ENCODE results near the gene BPIFA2.

BPIFA2 gene

GRCh38 chr20:33127422-33128097 is 40.4 kb upstream of the BPIFA2 start:
- no peak for DNase-seq
- WGBS (ENCODE audit: insufficient coverage) = 100% methylated on average over 2 of the region's 4 CpGs
- no peak overlapping the region for H3K27ac ChIP-seq (ENCODE audit: insufficient read depth in 1 of 2, low read depth in 1 of 2, low read length in 2 of 2, poor library complexity in 1 of 2, severe bottlenecking in 2 of 2)
- ChIA-PET POLR2A (no interaction called here), CTCF (no interaction called here)
- no peaks in the 10 kb centered on the region for H3K36me3 ChIP-seq (ENCODE audit: control insufficient read depth in 4 of 4, insufficient read depth in 4 of 4, low read length in 3 of 4)
- H3K27me3 ChIP-seq (replicated peaks in 2 of 5; ENCODE audit: control insufficient read depth in 4 of 5, insufficient read depth in 5 of 5, low read length in 4 of 5) = peaks cover 0 to 14% (median 6%) of the 10 kb centered on the region in 5 experiments
- H3K4me3 ChIP-seq (ENCODE audit: control insufficient read depth in 1 of 7, extremely low read depth in 1 of 7, insufficient read depth in 4 of 7, low read depth in 2 of 7, low read length in 6 of 7) = no peak overlapping the region
- no peaks in the 10 kb centered on the region for H3K4me1 ChIP-seq (ENCODE audit: control extremely low read depth in 1 of 4, control insufficient read depth in 4 of 4, insufficient read depth in 4 of 4, low read length in 3 of 4)
- H3K9me3 ChIP-seq (ENCODE audit: control extremely low read depth in 1 of 5, control insufficient read depth in 4 of 5, insufficient read depth in 2 of 5, low read depth in 1 of 5, low read length in 4 of 5) = no peaks in the 10 kb centered on the region

- DNase-seq = no peak
- POLR2A ChIA-PET = no interaction called here
These were observed 37.3 kb upstream of the BPIFA2 start for GRCh38 chr20:33130568-33131061.

GRCh38 chr20:33131949-33132473 is 35.9 kb upstream of the BPIFA2 start:
- Histone ChIP-seq H3K9me3 (ENCODE audit: control extremely low read depth in 1 of 5, control insufficient read depth in 4 of 5, insufficient read depth in 2 of 5, low read depth in 1 of 5, low read length in 4 of 5) (no peaks in the 10 kb centered on the region), H3K4me3 (ENCODE audit: control insufficient read depth in 1 of 7, extremely low read depth in 1 of 7, insufficient read depth in 4 of 7, low read depth in 2 of 7, low read length in 6 of 7) (no peak overlapping the region), H3K27me3 (replicated peaks in 2 of 5; ENCODE audit: control insufficient read depth in 4 of 5, insufficient read depth in 5 of 5, low read length in 4 of 5) (peaks cover 0 to 7% (median 7%) of the 10 kb centered on the region in 5 experiments), H3K36me3 (ENCODE audit: control insufficient read depth in 4 of 4, insufficient read depth in 4 of 4, low read length in 3 of 4) (no peaks in the 10 kb centered on the region), H3K27ac (ENCODE audit: insufficient read depth in 1 of 2, low read depth in 1 of 2, low read length in 2 of 2, poor library complexity in 1 of 2, severe bottlenecking in 2 of 2) (no peak overlapping the region), H3K4me1 (ENCODE audit: control extremely low read depth in 1 of 4, control insufficient read depth in 4 of 4, insufficient read depth in 4 of 4, low read length in 3 of 4) (no peaks in the 10 kb centered on the region)
- WGBS (ENCODE audit: insufficient coverage) = 100% methylated on average over 1 of the region's 5 CpGs
- DNase-seq = no peak
- ChIA-PET POLR2A (no interaction called here), CTCF (no interaction called here)

More at GRCh38 chr20:33130568-33131061, 37.3 kb upstream of the BPIFA2 start:
- CTCF ChIA-PET = no interaction called here
- H3K27me3 ChIP-seq (replicated peaks in 2 of 5; ENCODE audit: control insufficient read depth in 4 of 5, insufficient read depth in 5 of 5, low read length in 4 of 5) = peaks cover 0 to 11% (median 7%) of the 10 kb centered on the region in 5 experiments
- H3K4me1 ChIP-seq (ENCODE audit: control extremely low read depth in 1 of 4, control insufficient read depth in 4 of 4, insufficient read depth in 4 of 4, low read length in 3 of 4) = no peaks in the 10 kb centered on the region
- no peak overlapping the region for H3K4me3 ChIP-seq (ENCODE audit: control insufficient read depth in 1 of 7, extremely low read depth in 1 of 7, insufficient read depth in 4 of 7, low read depth in 2 of 7, low read length in 6 of 7)
- H3K9me3 ChIP-seq (ENCODE audit: control extremely low read depth in 1 of 5, control insufficient read depth in 4 of 5, insufficient read depth in 2 of 5, low read depth in 1 of 5, low read length in 4 of 5) = no peaks in the 10 kb centered on the region
- H3K27ac ChIP-seq (ENCODE audit: insufficient read depth in 1 of 2, low read depth in 1 of 2, low read length in 2 of 2, poor library complexity in 1 of 2, severe bottlenecking in 2 of 2) = no peak overlapping the region
- 97% methylated on average over 5 of the region's 9 CpGs for WGBS (ENCODE audit: insufficient coverage)
- H3K36me3 ChIP-seq (ENCODE audit: control insufficient read depth in 4 of 4, insufficient read depth in 4 of 4, low read length in 3 of 4) = no peaks in the 10 kb centered on the region

GRCh38 chr20:33132513-33133372 is 35.2 kb upstream of the BPIFA2 start:
- POLR2A ChIA-PET = no interaction called here
- no peak for DNase-seq
- 62% methylated on average over 13 of the region's 14 CpGs for WGBS (ENCODE audit: insufficient coverage)
- Histone ChIP-seq H3K4me3 (ENCODE audit: control insufficient read depth in 1 of 7, extremely low read depth in 1 of 7, insufficient read depth in 4 of 7, low read depth in 2 of 7, low read length in 6 of 7) (no peak overlapping the region), H3K36me3 (ENCODE audit: control insufficient read depth in 4 of 4, insufficient read depth in 4 of 4, low read length in 3 of 4) (no peaks in the 10 kb centered on the region), H3K27me3 (replicated peaks in 2 of 5; ENCODE audit: control insufficient read depth in 4 of 5, insufficient read depth in 5 of 5, low read length in 4 of 5) (peaks cover 0 to 7% (median 3%) of the 10 kb centered on the region in 5 experiments), H3K27ac (ENCODE audit: insufficient read depth in 1 of 2, low read depth in 1 of 2, low read length in 2 of 2, poor library complexity in 1 of 2, severe bottlenecking in 2 of 2) (no peak overlapping the region), H3K9me3 (ENCODE audit: control extremely low read depth in 1 of 5, control insufficient read depth in 4 of 5, insufficient read depth in 2 of 5, low read depth in 1 of 5, low read length in 4 of 5) (no peaks in the 10 kb centered on the region), H3K4me1 (ENCODE audit: control extremely low read depth in 1 of 4, control insufficient read depth in 4 of 4, insufficient read depth in 4 of 4, low read length in 3 of 4) (no peaks in the 10 kb centered on the region)
- CTCF ChIA-PET = no interaction called here

GRCh38 chr20:33133373-33133941 is 34.5 kb upstream of the BPIFA2 start:
- 90% methylated on average over 11 of the region's 11 CpGs for WGBS (ENCODE audit: insufficient coverage)
- no peaks in the 10 kb centered on the region for H3K36me3 ChIP-seq (ENCODE audit: control insufficient read depth in 4 of 4, insufficient read depth in 4 of 4, low read length in 3 of 4)
- DNase-seq = no peak

GRCh38 chr20:33137195-33137594 is 30.8 kb upstream of the BPIFA2 start:
- no peaks in the 10 kb centered on the region for H3K36me3 ChIP-seq (ENCODE audit: control insufficient read depth in 4 of 4, insufficient read depth in 4 of 4, low read length in 3 of 4)
- H3K4me1 ChIP-seq (ENCODE audit: control extremely low read depth in 1 of 4, control insufficient read depth in 4 of 4, insufficient read depth in 4 of 4, low read length in 3 of 4) = no peaks in the 10 kb centered on the region
- H3K9me3 ChIP-seq (ENCODE audit: control extremely low read depth in 1 of 5, control insufficient read depth in 4 of 5, insufficient read depth in 2 of 5, low read depth in 1 of 5, low read length in 4 of 5) = peaks cover 0 to 18% (median 5%) of the 10 kb centered on the region in 5 experiments
- ChIA-PET POLR2A (no interaction called here), CTCF (no interaction called here)
- peaks cover 0 to 4% (median 4%) of the 10 kb centered on the region in 5 experiments for H3K27me3 ChIP-seq (replicated peaks in 2 of 5; ENCODE audit: control insufficient read depth in 4 of 5, insufficient read depth in 5 of 5, low read length in 4 of 5)
- no peak for DNase-seq
- WGBS (ENCODE audit: insufficient coverage) = no CpG with 5 or more reads among the region's 3 CpGs
- no peak overlapping the region for H3K4me3 ChIP-seq (ENCODE audit: control insufficient read depth in 1 of 7, extremely low read depth in 1 of 7, insufficient read depth in 4 of 7, low read depth in 2 of 7, low read length in 6 of 7)
- no peak overlapping the region for H3K27ac ChIP-seq (ENCODE audit: insufficient read depth in 1 of 2, low read depth in 1 of 2, low read length in 2 of 2, poor library complexity in 1 of 2, severe bottlenecking in 2 of 2)

More at GRCh38 chr20:33133373-33133941, 34.5 kb upstream of the BPIFA2 start:
- Histone ChIP-seq H3K27ac (ENCODE audit: insufficient read depth in 1 of 2, low read depth in 1 of 2, low read length in 2 of 2, poor library complexity in 1 of 2, severe bottlenecking in 2 of 2) (no peak overlapping the region), H3K4me1 (ENCODE audit: control extremely low read depth in 1 of 4, control insufficient read depth in 4 of 4, insufficient read depth in 4 of 4, low read length in 3 of 4) (no peaks in the 10 kb centered on the region), H3K4me3 (ENCODE audit: control insufficient read depth in 1 of 7, extremely low read depth in 1 of 7, insufficient read depth in 4 of 7, low read depth in 2 of 7, low read length in 6 of 7) (no peak overlapping the region), H3K27me3 (replicated peaks in 2 of 5; ENCODE audit: control insufficient read depth in 4 of 5, insufficient read depth in 5 of 5, low read length in 4 of 5) (peaks cover 0 to 7% (median 3%) of the 10 kb centered on the region in 5 experiments), H3K9me3 (ENCODE audit: control extremely low read depth in 1 of 5, control insufficient read depth in 4 of 5, insufficient read depth in 2 of 5, low read depth in 1 of 5, low read length in 4 of 5) (peaks cover 0 to 6% (median 0%) of the 10 kb centered on the region in 5 experiments)
- ChIA-PET CTCF (no interaction called here), POLR2A (no interaction called here)

All from common myeloid progenitor, CD34-positive (primary cell).